HUES6 (cell line): Measurements from ENCODE around the gene PPOX.

Source experiments
- H3K27ac ChIP-seq: 2 replicates; pipeline ENCODE4 v1.7.0; 2013; ENCODE audit warnings: low read depth, mild to moderate bottlenecking, low read length, inconsistent platforms
- H3K27me3 ChIP-seq: 2 replicates; pipeline ENCODE4 v1.6.1; 2013; ENCODE audit warnings: low read length; ENCODE audit not compliant: control insufficient read depth, insufficient read depth
- H3K36me3 ChIP-seq: 2 replicates; pipeline ENCODE4 v1.6.1; 2013; ENCODE audit warnings: low read length; ENCODE audit not compliant: control insufficient read depth, insufficient read depth
- H3K4me1 ChIP-seq: 2 replicates; pipeline ENCODE4 v1.6.1; 2013; ENCODE audit warnings: low read length; ENCODE audit not compliant: control insufficient read depth, insufficient read depth
- H3K4me3 ChIP-seq: 2 replicates; pipeline ENCODE4 v1.5.1; 2013; ENCODE audit warnings: low read depth, low read length
- H3K9ac ChIP-seq: one replicate; pipeline ENCODE4 v1.6.1; 2013; ENCODE audit warnings: mild to moderate bottlenecking, low read length
- H3K9me3 ChIP-seq: 2 replicates; pipeline ENCODE4 v1.6.1; 2013; ENCODE audit warnings: low read depth, low read length; ENCODE audit not compliant: control insufficient read depth, insufficient read depth

The PPOX gene

DNA sequence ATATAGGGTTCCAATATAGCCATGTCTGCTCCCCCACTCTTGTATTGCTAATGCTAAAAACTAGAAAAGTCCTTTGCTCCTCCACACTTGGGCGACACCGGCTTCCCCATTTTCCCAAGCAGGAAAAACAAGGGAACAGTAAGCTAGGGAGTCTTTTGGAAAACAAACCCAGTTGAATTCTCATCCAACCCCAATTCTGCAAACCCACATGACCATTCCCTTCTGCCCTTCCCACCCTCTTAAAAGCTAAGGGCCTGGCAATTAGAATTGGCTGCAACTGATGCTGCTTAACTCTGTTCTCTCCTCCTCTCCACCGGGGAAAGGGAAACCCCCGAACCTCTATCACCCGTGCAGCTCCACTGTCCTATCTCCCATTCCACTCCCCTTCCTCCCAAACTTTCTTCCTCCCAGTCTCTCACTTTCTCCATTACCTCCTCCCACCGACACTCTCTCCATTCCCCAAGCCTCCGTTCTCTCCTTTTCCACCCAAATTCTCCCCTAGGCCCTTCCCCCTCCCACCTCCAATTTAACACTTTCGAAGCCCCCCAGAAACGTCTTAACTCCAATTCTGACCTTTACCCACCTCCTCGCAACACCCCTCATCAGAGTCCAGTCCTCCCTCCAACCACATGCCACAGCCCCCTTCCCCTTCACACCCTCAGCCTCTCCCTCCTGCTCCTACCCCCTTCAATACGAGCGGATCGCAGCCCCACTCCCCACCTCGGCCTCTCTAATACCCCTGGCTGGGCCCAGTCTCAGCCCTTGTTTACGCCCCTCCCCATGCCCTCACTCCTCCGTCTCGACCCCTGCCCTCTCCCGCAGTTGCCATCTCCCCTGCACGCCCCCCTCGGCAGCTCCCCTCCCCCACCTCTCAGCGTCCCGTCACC is 34.5 kb upstream of the PPOX start:
- Histone ChIP-seq H3K27ac (peak overlapping the region; percentile 89; the same call in 1 of the 2 replicates), H3K4me1 (0 out of 2 replicates have a peak, but pooled peaks cover 7% of the 10 kb centered on the region), H3K9me3 (no peaks in the 10 kb centered on the region), H3K27me3 (no peaks in the 10 kb centered on the region), H3K4me3 (peak overlapping the region; percentile 92), H3K36me3 (peaks cover 35% of the 10 kb centered on the region), H3K9ac (peak overlapping the region; percentile 90)

DNA sequence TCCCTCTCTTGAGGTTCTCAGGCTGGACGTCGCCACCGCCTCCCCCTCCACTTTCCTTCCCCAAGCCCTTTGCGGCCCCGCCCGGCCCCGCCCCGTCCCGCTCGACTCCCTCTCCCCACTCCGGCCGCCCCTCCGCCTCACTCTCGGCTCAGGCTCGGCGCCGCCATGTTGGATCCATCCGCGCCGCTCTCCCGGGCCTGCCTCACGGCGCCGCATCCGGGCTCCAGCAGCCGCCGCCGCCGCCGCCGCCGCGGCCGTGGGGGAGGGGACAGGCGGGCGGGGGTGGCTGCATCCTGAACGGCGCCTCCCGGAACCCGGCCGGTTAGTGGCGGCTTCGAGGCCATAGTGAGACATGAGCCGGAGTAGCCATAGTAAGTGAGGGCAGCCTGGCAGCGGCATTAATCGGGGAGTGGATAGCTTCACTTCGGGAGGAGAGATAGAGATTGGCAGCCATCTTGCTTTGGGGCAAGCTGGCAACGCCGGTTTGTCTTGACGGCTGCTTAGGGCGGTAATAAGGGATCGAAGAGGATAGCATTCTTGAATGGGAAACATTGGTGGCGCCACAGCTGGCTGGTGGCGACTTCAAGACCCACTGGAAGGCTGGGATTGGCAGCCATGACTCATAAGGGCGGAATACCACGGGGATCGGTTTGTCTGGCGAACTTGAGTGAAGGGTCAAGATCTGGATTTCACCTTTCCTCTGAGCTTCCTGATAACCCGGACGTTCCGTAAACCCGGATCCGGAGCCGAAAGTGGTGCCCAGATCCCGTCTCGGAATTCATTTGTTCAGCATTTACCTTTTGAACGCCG is 33.6 kb upstream of the PPOX start, which contains the start of gene DEDD:
DEDD (minus strand) TSS at position 258 of the 810 bp plus-strand sequence. CDS start 8,205 bp downstream, outside the sequence.
- Histone ChIP-seq H3K9me3 (no peaks in the 10 kb centered on the region), H3K9ac (peak within 1 kb of the TSS; percentile 90), H3K36me3 (peaks cover 27% of the 10 kb centered on the region), H3K4me1 (0 out of 2 replicates have a peak, but pooled peaks cover 7% of the 10 kb centered on the region), H3K27me3 (no peaks in the 10 kb centered on the region), H3K27ac (peak within 1 kb of the TSS; percentile 89), H3K4me3 (peak within 1 kb of the TSS; percentile 92)

DNA sequence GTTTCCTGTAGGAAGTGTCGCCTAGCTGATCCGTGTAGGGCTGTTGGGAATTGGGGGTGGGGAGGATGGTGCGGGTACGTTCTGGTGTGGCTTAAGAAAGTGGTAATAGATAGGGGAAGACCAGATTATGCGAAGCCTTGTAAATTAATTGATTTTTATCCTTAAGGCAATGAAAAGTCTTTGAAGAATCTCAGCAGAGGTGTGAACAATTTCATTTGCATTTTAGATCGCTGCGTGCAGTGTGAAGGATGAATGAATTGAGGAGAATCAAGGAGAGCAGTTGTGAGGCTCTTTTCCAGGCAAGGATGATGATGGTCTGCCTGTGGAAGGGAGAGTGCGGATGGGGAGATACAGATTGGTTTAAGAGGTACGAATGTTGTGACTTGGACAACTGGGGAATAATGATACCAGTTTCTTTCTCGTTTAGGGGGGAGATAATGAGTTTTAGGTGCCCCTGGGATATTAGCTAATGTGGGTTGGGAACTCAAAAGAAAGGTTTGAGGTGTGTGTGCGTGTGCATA is 32.9 kb upstream of the PPOX start:
- Histone ChIP-seq H3K9me3 (no peaks in the 10 kb centered on the region), H3K27me3 (no peaks in the 10 kb centered on the region), H3K27ac (peak overlapping the region; percentile 89), H3K4me3 (peak overlapping the region; percentile 92), H3K36me3 (peaks cover 20% of the 10 kb centered on the region), H3K9ac (peak overlapping the region; percentile 90), H3K4me1 (0 out of 2 replicates have a peak, but pooled peaks cover 7% of the 10 kb centered on the region)

GRCh38 chr1:161137881-161138280 is 28.3 kb upstream of the PPOX start:
- Histone ChIP-seq H3K9ac (no peak overlapping the region), H3K9me3 (no peaks in the 10 kb centered on the region), H3K4me1 (no peaks in the 10 kb centered on the region), H3K4me3 (no peak overlapping the region), H3K36me3 (no peaks in the 10 kb centered on the region), H3K27me3 (no peaks in the 10 kb centered on the region), H3K27ac (no peak overlapping the region)

GRCh38 chr1:161138431-161138830 is 27.8 kb upstream of the PPOX start:
- no peaks in the 10 kb centered on the region for H3K27me3 ChIP-seq
- no peak overlapping the region for H3K4me3 ChIP-seq
- H3K27ac ChIP-seq, result no peak overlapping the region
- H3K4me1 ChIP-seq, result no peaks in the 10 kb centered on the region
- H3K9me3 ChIP-seq, result no peaks in the 10 kb centered on the region
- H3K36me3 ChIP-seq, result no peaks in the 10 kb centered on the region
- H3K9ac ChIP-seq, result no peak overlapping the region

- no peaks in the 10 kb centered on the region for H3K36me3 ChIP-seq
- H3K27me3 ChIP-seq, result no peaks in the 10 kb centered on the region
- H3K9ac ChIP-seq, result no peak overlapping the region
- H3K4me3 ChIP-seq, result no peak overlapping the region
- no peaks in the 10 kb centered on the region for H3K4me1 ChIP-seq
- H3K9me3 ChIP-seq, result no peaks in the 10 kb centered on the region
- H3K27ac ChIP-seq, result no peak overlapping the region
These were observed 26.5 kb upstream of the PPOX start for GRCh38 chr1:161139766-161140165.

DNA sequence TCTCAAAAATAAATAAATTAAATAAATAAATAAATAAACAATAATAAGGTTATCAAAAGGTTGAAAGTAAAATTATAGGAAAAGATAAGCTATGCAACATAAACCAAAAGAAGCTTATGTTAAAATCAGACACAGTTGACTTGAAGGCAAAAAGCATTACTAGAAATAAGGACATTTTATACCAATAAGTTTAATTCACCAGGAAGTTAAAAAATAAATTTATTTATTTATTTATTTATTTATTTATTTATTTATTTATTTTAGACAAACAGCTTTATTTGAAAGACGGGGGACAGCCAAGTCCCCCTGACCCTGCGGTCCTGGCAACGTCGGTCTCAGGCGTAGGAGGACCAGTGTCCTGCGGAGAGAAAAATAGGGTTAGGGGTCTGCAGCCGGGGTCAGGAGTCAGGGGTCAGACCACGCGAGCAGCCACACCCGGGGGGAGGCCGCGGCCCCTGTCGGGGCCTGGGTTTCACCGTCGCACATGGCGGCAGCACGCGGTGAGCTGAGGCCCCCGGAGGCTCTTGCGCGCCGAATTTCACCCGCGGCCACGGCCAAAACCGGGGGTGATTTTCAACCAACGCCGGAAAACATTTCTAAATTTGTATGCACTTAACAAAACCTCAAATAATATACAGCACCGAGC is 25.3 kb upstream of the PPOX start:
- Histone ChIP-seq H3K4me3 (no peak overlapping the region), H3K9ac (no peak overlapping the region), H3K36me3 (no peaks in the 10 kb centered on the region), H3K4me1 (no peaks in the 10 kb centered on the region), H3K9me3 (no peaks in the 10 kb centered on the region), H3K27ac (no peak overlapping the region), H3K27me3 (no peaks in the 10 kb centered on the region)

DNA sequence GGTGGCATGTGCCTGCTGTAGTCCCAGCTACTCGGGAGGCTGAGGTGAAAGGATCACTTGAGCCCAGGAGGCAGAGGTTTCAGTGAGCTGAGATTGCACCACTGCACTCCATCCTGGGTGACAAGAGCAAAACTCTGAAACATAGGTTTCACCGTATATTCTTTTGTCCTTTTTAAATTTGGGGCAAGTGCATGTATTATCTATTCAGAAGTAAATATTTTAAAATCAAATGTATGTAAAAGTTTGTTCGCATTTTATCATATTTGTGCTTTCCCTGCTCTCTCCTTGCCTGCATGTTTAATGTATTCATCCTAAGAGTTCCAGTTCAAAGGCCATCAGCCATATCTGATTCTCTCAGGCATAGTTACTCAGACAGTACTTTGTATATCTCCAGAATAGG is 20.4 kb upstream of the PPOX start:
- no peaks in the 10 kb centered on the region for H3K4me1 ChIP-seq
- H3K9ac ChIP-seq, result no peak overlapping the region
- no peaks in the 10 kb centered on the region for H3K9me3 ChIP-seq
- H3K4me3 ChIP-seq, result no peak overlapping the region
- no peaks in the 10 kb centered on the region for H3K27me3 ChIP-seq
- H3K36me3 ChIP-seq, result no peaks in the 10 kb centered on the region
- H3K27ac ChIP-seq, result no peak overlapping the region

DNA sequence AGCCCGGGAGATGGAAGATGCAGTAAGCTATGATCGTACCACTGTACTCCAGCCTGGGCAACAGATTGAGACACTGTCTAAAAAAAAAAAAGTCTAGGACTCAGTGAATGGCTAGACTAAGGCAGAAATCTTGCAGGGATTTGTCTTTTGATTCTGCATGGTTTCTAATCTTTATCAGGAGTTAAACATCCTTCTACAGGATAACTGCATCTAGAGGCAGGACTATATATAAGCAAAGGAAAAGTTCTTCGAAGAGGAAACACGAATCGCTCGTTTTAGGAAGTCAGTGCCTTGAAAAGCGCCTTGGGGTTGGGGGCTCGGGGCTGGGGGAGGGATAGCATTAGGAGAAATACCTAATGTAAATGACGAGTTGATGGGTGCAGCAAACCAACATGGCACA is 13.1 kb upstream of the PPOX start:
- Histone ChIP-seq H3K4me1 (no peaks in the 10 kb centered on the region), H3K36me3 (peaks cover 8% of the 10 kb centered on the region), H3K9ac (no peak overlapping the region), H3K27ac (no peak overlapping the region), H3K4me3 (peak overlapping the region; percentile 81), H3K9me3 (no peaks in the 10 kb centered on the region), H3K27me3 (no peaks in the 10 kb centered on the region)

GRCh38 chr1:161153682-161154337 is 12.4 kb upstream of the PPOX start, which contains the start of gene UFC1:
Gene UFC1 (plus strand): TSS chr1:161153978. CDS start chr1:161153998, 20 bp downstream.
- H3K4me3 ChIP-seq, result peak within 1 kb of the TSS; percentile 81
- peak within 1 kb of the TSS; percentile 85 for H3K27ac ChIP-seq
- no peaks in the 10 kb centered on the region for H3K9me3 ChIP-seq
- H3K4me1 ChIP-seq, result no peaks in the 10 kb centered on the region
- H3K27me3 ChIP-seq, result no peaks in the 10 kb centered on the region
- H3K36me3 ChIP-seq, result peaks cover 12% of the 10 kb centered on the region
- peak within 1 kb of the TSS; percentile 89 for H3K9ac ChIP-seq
